A549 (cell line): ENCODE measurements around the gene NTSR1. TPM values are rescaled to one million over a fixed set of nuclear protein-coding genes. Genes with fewer than 3 reads are reported as not detected.

Source experiments
- ATAC-seq, 2 experiments: fragments of 200-7000 bp in 1 of 2; fragments of >200 bp in 1 of 2; cut with Nextera tagmentation in 1 of 2; cut with Tn5 transposase in 1 of 2; 3 replicates each; pipeline versions ENCODE4 v1.8.0 to v1.9.1; 2018 to 2020; ENCODE audit warnings: mild to moderate bottlenecking in 1 of 2, moderate library complexity in 1 of 2
- CTCF ChIA-PET: fragments of 300-600 bp; sonication (Branson Sonifier 250); formaldehyde crosslinking; extraction: SDS; loops from one replicate; lab custom pipeline; 2021; ENCODE audit warnings: antibody characterized with exemption, inconsistent platforms; lab: Yijun Ruan, JAX
- POLR2A ChIA-PET: fragments of 350-600 bp; formaldehyde crosslinking; extraction: SDS; loops from one replicate; lab custom pipeline; 2021; ENCODE audit warnings: antibody characterized with exemption, inconsistent platforms; lab: Yijun Ruan, JAX
- DNase-seq, 2 experiments: peaks; one replicate each; pipeline versions ENCODE4 v3.0.0 to v3.0.0-alpha.2; 2011 to 2016; ENCODE audit warnings: low read depth in 1 of 2, low spot score in 1 of 2
- FAIRE-seq: peaks from 2 replicates; lab custom pipeline; 2011; peaks lifted over from hg19 to GRCh38; lab: Jason Lieb, UNC
- H3K27ac ChIP-seq, 2 experiments: fragments of >200 bp; sonication (Bioruptor Twin); formaldehyde crosslinking; 3 replicates each; pipeline ENCODE4 v1.5.1; 2016 to 2017
- H3K4me1 ChIP-seq: fragments of >200 bp; sonication (Bioruptor Twin); formaldehyde crosslinking; 3 replicates; pipeline ENCODE4 v1.6.1; 2016
- H3K4me2 ChIP-seq: fragments of >200 bp; sonication (Bioruptor Twin); formaldehyde crosslinking; 3 replicates; pipeline ENCODE4 v1.6.1; 2016
- H3K4me3 ChIP-seq: fragments of >200 bp; sonication (Bioruptor Twin); formaldehyde crosslinking; 3 replicates; pipeline ENCODE4 v1.5.1; 2016
- H3K9me3 ChIP-seq: fragments of >200 bp; sonication (Bioruptor Twin); formaldehyde crosslinking; 3 replicates; pipeline ENCODE4 v1.6.1; 2016
- ATOH8 ChIP-seq: fragments of 250-450 bp; sonication (Bioruptor Pico); IDR thresholded peaks from 2 replicates; pipeline ENCODE4 v1.5.0; 2020; ENCODE audit warnings: low read depth, mild to moderate bottlenecking, moderate library complexity
- BHLHE40 ChIP-seq: IDR thresholded peaks from 2 replicates; pipeline ENCODE4 v1.6.1; 2012; ENCODE audit warnings: low read depth, low read length, inconsistent platforms
- CBX2 ChIP-seq: fragments of 200-600 bp; sonication (generic); IDR thresholded peaks from 2 replicates; pipeline ENCODE4 v1.6.1; 2016; ENCODE audit warnings: low read depth, mild to moderate bottlenecking, borderline replicate concordance
- CEBPB ChIP-seq, 2 experiments: fragments of >200 bp in 1 of 2; sonication (Bioruptor Twin) in 1 of 2; formaldehyde crosslinking in 1 of 2; IDR thresholded peaks; 2 replicates each; pipeline ENCODE4 v1.6.1; 2012 to 2016
- CTCF ChIP-seq: fragments of >200 bp; sonication (Bioruptor Twin); formaldehyde crosslinking; IDR thresholded peaks from 3 replicates; pipeline ENCODE4 v1.5.1; 2016
- ELK1 ChIP-seq: fragments of 150-350 bp; IDR thresholded peaks from 2 replicates; pipeline ENCODE4 v1.6.1; 2014; ENCODE audit warnings: low read depth, mild to moderate bottlenecking, low read length
- EP300 ChIP-seq, 2 experiments: fragments of >200 bp; sonication (Bioruptor Twin); formaldehyde crosslinking; IDR thresholded peaks; 2 replicates in 1 of 2; 3 replicates in 1 of 2; pipeline ENCODE4 v1.6.1; 2016 to 2017
- FOXS1 ChIP-seq: fragments of 250-450 bp; sonication (Bioruptor Pico); IDR thresholded peaks from 2 replicates; pipeline ENCODE4 v1.5.0; 2020; ENCODE audit warnings: mild to moderate bottlenecking, moderate library complexity
- HDAC2 ChIP-seq: fragments of 200-600 bp; sonication (generic); IDR thresholded peaks from 2 replicates; pipeline ENCODE4 v1.6.1; 2016
- HOXA7 ChIP-seq: fragments of 250-450 bp; sonication (Bioruptor Pico); IDR thresholded peaks from 2 replicates; pipeline ENCODE4 v1.5.0; 2020; ENCODE audit warnings: mild to moderate bottlenecking, moderate library complexity
- JUN ChIP-seq, 2 experiments: fragments of >200 bp; sonication (Bioruptor Twin); formaldehyde crosslinking; IDR thresholded peaks; 2 replicates in 1 of 2; 3 replicates in 1 of 2; pipeline ENCODE4 v1.6.1; 2016 to 2017
- JUNB ChIP-seq: fragments of >200 bp; sonication (Bioruptor Twin); formaldehyde crosslinking; IDR thresholded peaks from 2 replicates; pipeline ENCODE4 v1.6.1; 2016
- MYC ChIP-seq: IDR thresholded peaks from 2 replicates; pipeline ENCODE4 v1.6.1; 2012; ENCODE audit warnings: mild to moderate bottlenecking, inconsistent platforms, low read length, improper control_type of control experiment, borderline replicate concordance
- NPAS2 ChIP-seq: fragments of 250-450 bp; sonication (Bioruptor Pico); IDR thresholded peaks from 2 replicates; pipeline ENCODE4 v1.8.0; 2022; ENCODE audit warnings: mild to moderate bottlenecking, moderate library complexity, borderline replicate concordance
- NR3C1 ChIP-seq: fragments of >200 bp; sonication (Bioruptor Twin); formaldehyde crosslinking; IDR thresholded peaks from 3 replicates; pipeline ENCODE4 v1.6.1; 2017
- RCOR1 ChIP-seq: fragments of 150-350 bp; IDR thresholded peaks from 2 replicates; pipeline ENCODE4 v1.6.1; 2014; ENCODE audit warnings: antibody characterized with exemption, low read length, low read depth
- REST ChIP-seq: fragments of 200-600 bp; sonication (generic); IDR thresholded peaks from 2 replicates; pipeline ENCODE4 v1.6.1; 2016; ENCODE audit warnings: antibody characterized with exemption, mild to moderate bottlenecking, moderate library complexity
- TFCP2L1 ChIP-seq: fragments of 250-450 bp; sonication (Bioruptor Pico); IDR thresholded peaks from 2 replicates; pipeline ENCODE4 v1.5.0; 2021; ENCODE audit warnings: mild to moderate bottlenecking
- ZC3H11A ChIP-seq: fragments of 450-650 bp; IDR thresholded peaks from 2 replicates; pipeline ENCODE4 v1.6.1; 2014; ENCODE audit warnings: antibody characterized with exemption, mild to moderate bottlenecking
- WGBS: methylation state at CpG from one replicate; pipeline ENCODE4 v1.1.6; 2017; ENCODE audit errors: missing lambda C conversion rate; 5-methylcytosine and 5-hydroxymethylcytosine counted together
- polyA plus RNA-seq, 4 experiments: library from polyadenylated mRNA; depleted of rRNA in 3 of 4; stranded (reverse); fragments of >200 nt; fragmentation: RNase III in 1 of 4; extraction: RNeasy Plus Mini Kit Qiagen cat#74134 plus additional on column Dnase treatment in 1 of 4; gene quantifications; 2 replicates in 3 of 4; 3 replicates in 1 of 4; pipeline ENCODE4 v1.2.3, GENCODE V29; 2011 to 2017

The NTSR1 gene
- polyA plus RNA-seq, 2 of the 4 experiments (the other 2 are of a cell fraction), result 0.03 TPM; not detected in 1

GRCh38 chr20:62752671-62753501, 44.2 kb downstream of the NTSR1 start (continued):
- TF ChIP-seq ATOH8 (CRISPR knock-in tag), result no peak
- TF ChIP-seq NPAS2, result no peak

- no peak overlapping the region for H3K4me2 ChIP-seq
- peaks cover 3% of the 10 kb centered on the region; the same call in 1 of the 3 replicates for H3K4me1 ChIP-seq
- ChIA-PET CTCF (interaction anchor here (0.6 to 3.5 kb wide), 4 partner anchors 15 to 682 kb away, joined by 3 to 22 read pairs (median 4); no protein-coding TSS in a partner anchor), POLR2A (no interaction called here)
- WGBS, result 94% methylated on average over 11 of the region's 11 CpGs
- ATAC-seq, result no peak; a peak in 1 of 6 replicates
- no peak overlapping the region for H3K4me3 ChIP-seq
- TF ChIP-seq CEBPB (IDR thresholded peaks at IDR 0.05) (no peak), MYC (no peak), RCOR1 (no peak), JUNB (no peak), REST (no peak), ATOH8 (CRISPR knock-in tag) (no peak), ELK1 (no peak), BHLHE40 (no peak)
- TF ChIP-seq, all 56 proteins: peak for 0
- FAIRE-seq (no peak), DNase-seq (no peak)
- Histone ChIP-seq H3K9me3 (no peaks in the 10 kb centered on the region; the same call in 1 of the 3 replicates), H3K27ac (no peak overlapping the region)
These were observed 45.0 kb downstream of the NTSR1 start for GRCh38 chr20:62753626-62754025.

- peak in 1 of 2 experiments; percentile 28; a peak in 2 of 6 replicates for ATAC-seq
- Histone ChIP-seq H3K4me2 (no peak overlapping the region), H3K27ac (no peak overlapping the region), H3K9me3 (no peaks in the 10 kb centered on the region; the same call in 2 of the 3 replicates), H3K4me1 (peaks cover 3% of the 10 kb centered on the region; the same call in 1 of the 3 replicates), H3K4me3 (no peak overlapping the region)
- no peak for FAIRE-seq
- DNase-seq, result no peak
- 65% methylated on average over 22 of the region's 31 CpGs for WGBS
- ChIA-PET POLR2A (no interaction called here), CTCF (interaction anchor here (0.6 to 3.5 kb wide), 5 partner anchors 14 to 681 kb away, joined by 3 to 22 read pairs (median 3); no protein-coding TSS in a partner anchor)
- TF ChIP-seq ZC3H11A (no peak), CTCF (no peak), ELK1 (no peak), FOXS1 (no peak), EP300 (IDR thresholded peaks at IDR 0.05) (no peak), CBX2 (no peak), HOXA7 (CRISPR knock-in tag) (no peak), JUN (IDR thresholded peaks at IDR 0.05) (no peak), NR3C1 (no peak), TFCP2L1 (CRISPR knock-in tag) (no peak), HDAC2 (no peak)
These were observed 45.7 kb downstream of the NTSR1 start for GRCh38 chr20:62754122-62754990.
